ENCODE results near the gene ZFP1. TPM values are rescaled to one million over a fixed set of nuclear protein-coding genes. Genes with fewer than 3 reads are reported as not detected.

ZFP1 gene
- total RNA-seq, 1 experiment from 2014 or later = 15.3 TPM

DNA sequence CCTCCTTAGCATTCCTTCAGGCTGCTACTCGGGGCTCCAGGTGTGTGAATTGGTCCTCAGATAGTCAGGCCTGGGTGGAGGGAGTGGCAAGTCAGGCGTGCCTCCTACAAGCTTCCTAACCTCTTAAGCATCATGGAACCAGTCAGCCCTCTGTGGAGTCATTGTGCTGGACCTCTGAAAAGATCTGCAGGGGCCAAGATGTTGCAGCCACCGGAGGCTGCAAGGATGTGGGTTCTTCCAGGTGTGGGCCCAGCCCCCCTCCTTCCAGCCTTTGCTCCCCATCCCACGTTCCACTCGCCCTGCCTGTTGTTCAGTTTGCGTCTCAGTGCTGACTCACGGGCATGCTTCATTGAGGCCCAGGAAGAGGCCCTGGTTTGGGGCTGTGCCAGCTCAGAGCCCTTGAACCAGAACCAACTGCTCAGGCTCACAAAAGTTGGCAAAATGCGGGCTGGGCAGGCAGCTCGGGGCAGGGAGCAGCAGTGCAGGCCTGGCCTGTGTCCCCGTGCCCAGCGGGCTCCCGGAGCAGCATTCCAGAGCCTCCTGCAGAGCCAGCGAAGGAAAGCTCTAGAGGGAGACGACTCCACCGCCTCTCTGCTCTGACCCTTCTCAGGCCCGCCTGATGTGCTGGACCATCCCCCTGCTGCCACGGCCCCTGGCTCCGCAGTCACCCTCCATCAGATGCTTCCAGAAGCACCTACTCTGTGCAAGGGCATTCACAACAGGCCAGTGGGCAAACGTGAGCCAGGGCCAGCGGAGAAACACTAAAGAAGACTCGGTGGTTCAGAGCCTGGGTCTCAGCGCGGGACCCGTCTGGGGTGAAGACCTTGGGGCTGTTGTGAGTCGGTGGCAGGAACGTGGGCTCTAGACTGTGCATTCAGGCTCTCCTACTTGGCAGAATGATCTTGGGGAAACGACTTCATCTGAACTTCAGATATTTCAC is 39.3 kb upstream of the ZFP1 start:
- H3K56ac ChIP-seq (ENCODE audit: insufficient read length, low read depth, low read length) = no peak overlapping the region

More for the DNA sequence above, 39.3 kb upstream of the ZFP1 start:
- Mint-ChIP-seq H3K27me3 (ENCODE audit: low read depth) (peaks cover 4% of the 10 kb centered on the region; the same call in 1 of the 2 replicates), H3K27ac (peak overlapping the region in 2 of 3 experiments; percentile 50 to 73; a peak in 3 of 7 replicates), H3K4me3 (no peak overlapping the region), H3K9me3 (no peaks in the 10 kb centered on the region), H3K36me3 (ENCODE audit: insufficient read depth in 1 of 3, low read depth in 3 of 3) (peaks cover 5 to 26% (median 21%) of the 10 kb centered on the region in 3 experiments; a peak in 6 of 7 replicates), H3K4me1 (peaks cover 42 to 56% of the 10 kb centered on the region in 2 experiments)
- Histone ChIP-seq H4K5ac (ENCODE audit: insufficient read length, low read depth, low read length) (no peak overlapping the region), H3K9me3 (ENCODE audit: control insufficient read depth, low read depth, low read length) (no peaks in the 10 kb centered on the region), H2BK12ac (ENCODE audit: insufficient read length, low read depth, low read length) (no peak overlapping the region), H2AK5ac (ENCODE audit: insufficient read length, low read length) (no peak overlapping the region), H3K14ac (ENCODE audit: insufficient read depth, low read length) (no peak overlapping the region), H3K9ac (ENCODE audit: extremely low read depth, insufficient read length, low read length) (no peak overlapping the region), H2BK120ac (ENCODE audit: low read depth, low read length, poor library complexity, severe bottlenecking) (no peak overlapping the region), H3K4me1 (ENCODE audit: insufficient read depth, low read length) (peaks cover 6% of the 10 kb centered on the region; the same call in 1 of the 2 replicates), H3K79me2 (ENCODE audit: insufficient read depth, low read length) (0 out of 2 replicates have a peak, but pooled peaks cover 1% of the 10 kb centered on the region), H2BK20ac (ENCODE audit: low read depth, low read length, poor library complexity, severe bottlenecking) (no peak overlapping the region), H4K91ac (ENCODE audit: insufficient read length, low read depth, low read length) (no peak overlapping the region), H3K79me1 (ENCODE audit: insufficient read depth, low read depth, low read length, poor library complexity, severe bottlenecking) (no peaks in the 10 kb centered on the region), H4K8ac (replicated peaks; ENCODE audit: insufficient read length, low read depth, low read length) (no peak overlapping the region), H4K20me1 (ENCODE audit: control insufficient read depth, insufficient read depth, insufficient read length) (no peaks in the 10 kb centered on the region), H3K4me2 (ENCODE audit: insufficient read depth, insufficient read length, low read length) (no peak overlapping the region), H3K27me3 (ENCODE audit: insufficient read depth, low read length) (no peaks in the 10 kb centered on the region), H2BK5ac (ENCODE audit: insufficient read length, low read length) (no peak overlapping the region), H3K4ac (ENCODE audit: low read depth, low read length) (no peak overlapping the region), H3K23me2 (ENCODE audit: insufficient read length, low read depth, low read length, poor library complexity, severe bottlenecking) (no peaks in the 10 kb centered on the region), H2AFZ (ENCODE audit: low read length) (no peak overlapping the region), H3K27ac (ENCODE audit: insufficient read length, low read depth, low read length) (no peak overlapping the region), H3K18ac (ENCODE audit: insufficient read length, low read depth, low read length) (no peak overlapping the region), H2BK15ac (ENCODE audit: low read depth, low read length) (no peak overlapping the region), H3T11ph (ENCODE audit: low read length) (no peak overlapping the region), H3K23ac (ENCODE audit: insufficient read length, low read depth, low read length) (no peak overlapping the region)
- peak; percentile 44 for DNase-seq
- TF ChIP-seq, protein P1, sequence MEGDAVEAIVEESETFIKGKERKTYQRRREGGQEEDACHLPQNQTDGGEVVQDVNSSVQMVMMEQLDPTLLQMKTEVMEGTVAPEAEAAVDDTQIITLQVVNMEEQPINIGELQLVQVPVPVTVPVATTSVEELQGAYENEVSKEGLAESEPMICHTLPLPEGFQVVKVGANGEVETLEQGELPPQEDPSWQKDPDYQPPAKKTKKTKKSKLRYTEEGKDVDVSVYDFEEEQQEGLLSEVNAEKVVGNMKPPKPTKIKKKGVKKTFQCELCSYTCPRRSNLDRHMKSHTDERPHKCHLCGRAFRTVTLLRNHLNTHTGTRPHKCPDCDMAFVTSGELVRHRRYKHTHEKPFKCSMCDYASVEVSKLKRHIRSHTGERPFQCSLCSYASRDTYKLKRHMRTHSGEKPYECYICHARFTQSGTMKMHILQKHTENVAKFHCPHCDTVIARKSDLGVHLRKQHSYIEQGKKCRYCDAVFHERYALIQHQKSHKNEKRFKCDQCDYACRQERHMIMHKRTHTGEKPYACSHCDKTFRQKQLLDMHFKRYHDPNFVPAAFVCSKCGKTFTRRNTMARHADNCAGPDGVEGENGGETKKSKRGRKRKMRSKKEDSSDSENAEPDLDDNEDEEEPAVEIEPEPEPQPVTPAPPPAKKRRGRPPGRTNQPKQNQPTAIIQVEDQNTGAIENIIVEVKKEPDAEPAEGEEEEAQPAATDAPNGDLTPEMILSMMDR (conservative IDR thresholded peaks at IDR 0.05) = no peak
- WGBS (ENCODE audit: extremely low coverage, insufficient read length, low lambda C conversion rate) = no CpG with 5 or more reads among the region's 27 CpGs
